MM.1S (cell line): Measurements from ENCODE around the gene PHACTR1.

Experiments used
- DNase-seq: peaks from one replicate; pipeline ENCODE4 v3.0.0-alpha.2; 2015
- H2AFZ ChIP-seq: fragments of 300-600 bp; sonication (generic); 2 replicates; pipeline ENCODE4 v1.6.0; 2016; ENCODE audit warnings: antibody characterized with exemption, low read length
- H3F3A ChIP-seq: fragments of 300-600 bp; sonication (generic); 2 replicates; pipeline ENCODE4 v1.6.1; 2016; ENCODE audit warnings: mild to moderate bottlenecking, antibody characterized with exemption, low read length, moderate library complexity, mixed read lengths; ENCODE audit not compliant: insufficient read depth
- H3K27ac ChIP-seq: fragments of 300-600 bp; sonication (generic); 2 replicates; pipeline ENCODE4 v1.5.1; 2016; ENCODE audit warnings: mild to moderate bottlenecking, low read length
- H3K27me3 ChIP-seq: fragments of 300-600 bp; sonication (generic); replicated peaks from 2 replicates; pipeline ENCODE4 v1.6.0; 2016; ENCODE audit warnings: low read length; ENCODE audit not compliant: insufficient read depth
- H3K36me3 ChIP-seq: fragments of 300-600 bp; sonication (generic); replicated peaks from 2 replicates; pipeline ENCODE4 v1.6.1; 2016; ENCODE audit warnings: mild to moderate bottlenecking, low read length, mixed read lengths; ENCODE audit not compliant: insufficient read depth
- H3K4me1 ChIP-seq: fragments of 300-600 bp; sonication (generic); 2 replicates; pipeline ENCODE4 v1.6.1; 2016; ENCODE audit warnings: low read length, mixed read lengths
- H3K4me2 ChIP-seq: fragments of 300-600 bp; sonication (generic); 2 replicates; pipeline ENCODE4 v1.6.0; 2016; ENCODE audit warnings: low read depth, low read length
- H3K4me3 ChIP-seq: fragments of 300-600 bp; sonication (generic); 2 replicates; pipeline ENCODE4 v1.5.1; 2016; ENCODE audit warnings: low read length, mixed read lengths
- H3K79me2 ChIP-seq: fragments of 300-600 bp; sonication (generic); 2 replicates; pipeline ENCODE4 v1.6.1; 2016; ENCODE audit warnings: mixed run types, low read length, mixed read lengths
- H3K9ac ChIP-seq: fragments of 300-600 bp; sonication (generic); 2 replicates; pipeline ENCODE4 v1.6.1; 2016; ENCODE audit warnings: low read length, mixed read lengths
- H3K9me2 ChIP-seq: fragments of 300-600 bp; sonication (generic); replicated peaks from 2 replicates; pipeline ENCODE4 v1.6.1; 2016; ENCODE audit warnings: mild to moderate bottlenecking, low read length, mixed read lengths; ENCODE audit not compliant: insufficient read depth
- H3K9me3 ChIP-seq: fragments of 300-600 bp; sonication (generic); replicated peaks from 2 replicates; pipeline ENCODE4 v1.6.1; 2016; ENCODE audit warnings: mild to moderate bottlenecking, low read length, mixed read lengths; ENCODE audit not compliant: insufficient read depth
- H4K20me1 ChIP-seq: fragments of 300-600 bp; sonication (generic); 2 replicates; pipeline ENCODE4 v1.6.1; 2016; ENCODE audit warnings: mild to moderate bottlenecking, low read length, moderate library complexity, mixed read lengths; ENCODE audit not compliant: insufficient read depth
- CTCF ChIP-seq: fragments of 300-600 bp; sonication (generic); IDR thresholded peaks from 2 replicates; pipeline ENCODE4 v1.5.1; 2016; ENCODE audit warnings: antibody characterized with exemption, low read length, mixed read lengths
- EZH2 ChIP-seq: fragments of 300-600 bp; sonication (generic); optimal IDR thresholded peaks from 2 replicates; pipeline ENCODE3; 2017; ENCODE audit warnings: low read depth, mild to moderate bottlenecking, antibody characterized with exemption, low read length, mixed read lengths
- EZH2phosphoT487 ChIP-seq: fragments of 300-600 bp; sonication (generic); IDR thresholded peaks from 2 replicates; pipeline ENCODE4 v1.6.1; 2018; ENCODE audit warnings: antibody characterized with exemption, low read length

Gene PHACTR1

GRCh38 chr6:13188306-13188705 lies 471.7 kb downstream of the PHACTR1 start:
- no peaks in the 10 kb centered on the region for H3K27me3 ChIP-seq
- H2AFZ ChIP-seq = no peak overlapping the region
- H3K4me3 ChIP-seq = no peak overlapping the region
- H3K9ac ChIP-seq = no peak overlapping the region
- H4K20me1 ChIP-seq = no peaks in the 10 kb centered on the region
- no peak overlapping the region for H3K4me2 ChIP-seq
- DNase-seq = no peak
- H3F3A ChIP-seq = no peaks in the 10 kb centered on the region
- H3K27ac ChIP-seq = no peak overlapping the region
- no peaks in the 10 kb centered on the region for H3K9me2 ChIP-seq
- H3K4me1 ChIP-seq = no peaks in the 10 kb centered on the region
- no peaks in the 10 kb centered on the region for H3K79me2 ChIP-seq
- no peaks in the 10 kb centered on the region for H3K36me3 ChIP-seq
- TF ChIP-seq EZH2 (no peak), EZH2phosphoT487 (no peak), CTCF (no peak)
- no peaks in the 10 kb centered on the region for H3K9me3 ChIP-seq

- H3K9me3 ChIP-seq = no peaks in the 10 kb centered on the region
- H4K20me1 ChIP-seq = no peaks in the 10 kb centered on the region
- H3K9ac ChIP-seq = no peak overlapping the region
- no peaks in the 10 kb centered on the region for H3K79me2 ChIP-seq
- H3K4me2 ChIP-seq = no peak overlapping the region
- DNase-seq = no peak
- no peak overlapping the region for H3K27ac ChIP-seq
- no peaks in the 10 kb centered on the region for H3K36me3 ChIP-seq
- H3K27me3 ChIP-seq = no peaks in the 10 kb centered on the region
- TF ChIP-seq EZH2 (no peak), CTCF (no peak), EZH2phosphoT487 (no peak)
- no peaks in the 10 kb centered on the region; the same call in 1 of the 2 replicates for H3F3A ChIP-seq
- peaks cover 5% of the 10 kb centered on the region for H3K4me1 ChIP-seq
- no peak overlapping the region for H3K4me3 ChIP-seq
- no peak overlapping the region for H2AFZ ChIP-seq
- no peaks in the 10 kb centered on the region for H3K9me2 ChIP-seq
These were observed 473.1 kb downstream of the PHACTR1 start for GRCh38 chr6:13189710-13190109.

- H4K20me1 ChIP-seq = no peaks in the 10 kb centered on the region
- H3K9ac ChIP-seq = no peak overlapping the region
- DNase-seq = no peak
- no peaks in the 10 kb centered on the region for H3K27me3 ChIP-seq
- no peak overlapping the region for H3K27ac ChIP-seq
- H3K79me2 ChIP-seq = no peaks in the 10 kb centered on the region
- H3K4me2 ChIP-seq = no peak overlapping the region
- H3F3A ChIP-seq = no peaks in the 10 kb centered on the region; the same call in 1 of the 2 replicates
- no peak overlapping the region for H2AFZ ChIP-seq
- H3K9me2 ChIP-seq = no peaks in the 10 kb centered on the region
- H3K4me3 ChIP-seq = no peak overlapping the region
- no peaks in the 10 kb centered on the region for H3K36me3 ChIP-seq
- TF ChIP-seq EZH2phosphoT487 = no peak
- no peak for TF ChIP-seq CTCF
- TF ChIP-seq EZH2 = no peak
- H3K9me3 ChIP-seq = no peaks in the 10 kb centered on the region
- peaks cover 10% of the 10 kb centered on the region for H3K4me1 ChIP-seq
These were observed 473.8 kb downstream of the PHACTR1 start for GRCh38 chr6:13190376-13190775.
